ENCODE data around the gene P4HB.

DNA sequence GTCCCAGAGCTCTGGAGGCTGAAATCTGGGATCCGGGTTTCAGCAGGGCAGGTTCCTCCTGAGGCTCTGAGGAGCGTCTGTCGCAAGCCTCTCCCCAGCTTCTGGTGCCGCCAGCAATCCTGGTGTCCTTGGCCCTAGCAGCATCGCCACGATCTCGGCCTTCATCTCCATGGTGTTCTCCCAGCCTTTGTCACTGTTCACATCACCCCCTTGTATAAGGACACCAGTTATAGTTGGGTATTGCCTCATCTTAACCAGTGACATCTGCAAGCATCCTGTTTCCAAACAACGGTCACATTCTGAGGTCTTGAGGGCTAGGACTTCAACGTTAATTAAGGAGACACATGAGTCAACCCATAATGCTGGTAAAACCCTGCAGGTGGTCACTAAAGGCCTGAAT is 22.7 kb downstream of the P4HB start:
- TF ChIP-seq, protein P1, sequence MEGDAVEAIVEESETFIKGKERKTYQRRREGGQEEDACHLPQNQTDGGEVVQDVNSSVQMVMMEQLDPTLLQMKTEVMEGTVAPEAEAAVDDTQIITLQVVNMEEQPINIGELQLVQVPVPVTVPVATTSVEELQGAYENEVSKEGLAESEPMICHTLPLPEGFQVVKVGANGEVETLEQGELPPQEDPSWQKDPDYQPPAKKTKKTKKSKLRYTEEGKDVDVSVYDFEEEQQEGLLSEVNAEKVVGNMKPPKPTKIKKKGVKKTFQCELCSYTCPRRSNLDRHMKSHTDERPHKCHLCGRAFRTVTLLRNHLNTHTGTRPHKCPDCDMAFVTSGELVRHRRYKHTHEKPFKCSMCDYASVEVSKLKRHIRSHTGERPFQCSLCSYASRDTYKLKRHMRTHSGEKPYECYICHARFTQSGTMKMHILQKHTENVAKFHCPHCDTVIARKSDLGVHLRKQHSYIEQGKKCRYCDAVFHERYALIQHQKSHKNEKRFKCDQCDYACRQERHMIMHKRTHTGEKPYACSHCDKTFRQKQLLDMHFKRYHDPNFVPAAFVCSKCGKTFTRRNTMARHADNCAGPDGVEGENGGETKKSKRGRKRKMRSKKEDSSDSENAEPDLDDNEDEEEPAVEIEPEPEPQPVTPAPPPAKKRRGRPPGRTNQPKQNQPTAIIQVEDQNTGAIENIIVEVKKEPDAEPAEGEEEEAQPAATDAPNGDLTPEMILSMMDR (IDR thresholded peaks at IDR 0.05): no peak
- TF ChIP-seq POLR2A (IDR thresholded peaks at IDR 0.05): no peak

All from lower leg skin (tissue), 3 donors.